GM06990 (cell line): ENCODE data around the gene USP9X.

ENCODE experiments used
- DNase-seq: peaks from one replicate; pipeline ENCODE4 v3.0.0-alpha.2; 2011; ENCODE audit not compliant: insufficient read length; ENCODE audit errors: extremely low read depth
- H3K27me3 ChIP-seq: replicated peaks from 2 replicates; pipeline ENCODE4 v1.6.0; 2011; ENCODE audit warnings: low read length; ENCODE audit not compliant: control insufficient read depth, insufficient read depth
- H3K36me3 ChIP-seq: 2 replicates; pipeline ENCODE4 v1.5.1; 2011; ENCODE audit warnings: low read length; ENCODE audit not compliant: control insufficient read depth, insufficient read depth
- H3K4me3 ChIP-seq: replicated peaks from 2 replicates; pipeline ENCODE4 v1.5.1; 2011; ENCODE audit warnings: low read depth, mild to moderate bottlenecking, control low read depth, low read length
- CTCF ChIP-seq: IDR thresholded peaks from 2 replicates; pipeline ENCODE4 v1.5.1; 2011; ENCODE audit warnings: low read length, control low read depth, mild to moderate bottlenecking, inconsistent platforms; ENCODE audit not compliant: insufficient read depth, poor library complexity, severe bottlenecking

Gene USP9X

GRCh38 chrX:41082783-41083182, 2.5 kb upstream of the USP9X start:
- Histone ChIP-seq H3K27me3 (no peaks in the 10 kb centered on the region; the same call in 1 of the 2 replicates), H3K4me3 (no peak overlapping the region), H3K36me3 (no peaks in the 10 kb centered on the region)
- TF ChIP-seq CTCF: no peak
- DNase-seq: no peak

GRCh38 chrX:41084044-41084892, 977 bp upstream of the USP9X start:
- DNase-seq: peak; percentile 98
- H3K27me3 ChIP-seq: no peaks in the 10 kb centered on the region; the same call in 1 of the 2 replicates
- TF ChIP-seq CTCF: no peak
- H3K4me3 ChIP-seq: peak overlapping the region; percentile 98
- H3K36me3 ChIP-seq: no peaks in the 10 kb centered on the region

- TF ChIP-seq CTCF: no peak
- H3K27me3 ChIP-seq: no peaks in the 10 kb centered on the region
- peak overlapping the region; percentile 98 for H3K4me3 ChIP-seq
- peak; percentile 82 for DNase-seq
- H3K36me3 ChIP-seq: no peaks in the 10 kb centered on the region
Observed at GRCh38 chrX:41085512-41085877, 250 bp downstream of the USP9X start.

GRCh38 chrX:41085878-41086626, 807 bp downstream of the USP9X start:
- no peak for TF ChIP-seq CTCF
- Histone ChIP-seq H3K27me3 (no peaks in the 10 kb centered on the region), H3K36me3 (no peaks in the 10 kb centered on the region), H3K4me3 (peak overlapping the region; percentile 98)
- peak; percentile 76 for DNase-seq

GRCh38 chrX:41086627-41086932, 1.3 kb downstream of the USP9X start:
- H3K27me3 ChIP-seq: no peaks in the 10 kb centered on the region
- TF ChIP-seq CTCF: no peak
- H3K36me3 ChIP-seq: no peaks in the 10 kb centered on the region
- peak overlapping the region; percentile 98 for H3K4me3 ChIP-seq
- no peak for DNase-seq
